Heart right ventricle (tissue), 16 donors: ENCODE results near the gene FUT8. TPM values are rescaled to one million over a fixed set of nuclear protein-coding genes. Genes with fewer than 3 reads are reported as not detected.

Experiments
- ATAC-seq, 8 donors: fragments of 200-7000 bp; cut with Tn5 transposase; one replicate each; pipeline ENCODE4 v1.9.1; 2020; ENCODE audit warnings: mild to moderate bottlenecking in 8 of 8, moderate library complexity in 8 of 8, moderate number of reproducible peaks in 1 of 8
- DNase-seq, 2 donors: peaks; one replicate each; pipeline ENCODE4 v3.0.0-alpha.2; 2020
- H3K27ac ChIP-seq, 10 donors: fragments of 200-600 bp; sonication (generic) in 2 of 10; one replicate each; pipeline versions ENCODE4 v1.5.0 to v1.8.0; 2020 to 2022; ENCODE audit warnings: mild to moderate bottlenecking in 3 of 10
- H3K27me3 ChIP-seq, 7 donors: fragments of 200-600 bp; one replicate each; pipeline ENCODE4 v1.8.0; 2021 to 2022; ENCODE audit warnings: mild to moderate bottlenecking in 2 of 7
- H3K36me3 ChIP-seq, 9 donors: fragments of 200-600 bp; sonication (generic) in 1 of 9; one replicate each; pipeline versions ENCODE4 v1.5.0 to v1.8.0; 2020 to 2022; ENCODE audit warnings: mild to moderate bottlenecking in 2 of 9
- H3K4me1 ChIP-seq, 9 donors: fragments of 200-600 bp; sonication (generic) in 1 of 9; one replicate each; pipeline versions ENCODE4 v1.5.0 to v1.8.0; 2020 to 2022; ENCODE audit warnings: mild to moderate bottlenecking in 4 of 9
- H3K4me3 ChIP-seq, 10 donors: fragments of 200-600 bp; sonication (generic) in 2 of 10; one replicate each; pipeline versions ENCODE4 v1.5.0 to v1.8.0; 2020 to 2022; ENCODE audit warnings: mild to moderate bottlenecking in 7 of 10, moderate library complexity in 2 of 10
- H3K9me3 ChIP-seq, 11 donors: fragments of 200-600 bp in 10 of 11; sonication (generic) in 2 of 11; one replicate each; pipeline versions ENCODE4 v1.5.0 to v1.8.0; 2013 to 2022; ENCODE audit warnings: mild to moderate bottlenecking in 2 of 11, control low read depth in 1 of 11, moderate library complexity in 1 of 11
- CTCF ChIP-seq, 9 donors: fragments of 200-600 bp; sonication (generic) in 2 of 9; IDR thresholded peaks; one replicate each; pipeline versions ENCODE4 v1.5.0 to v1.8.0; 2021 to 2022; ENCODE audit warnings: antibody characterized with exemption in 9 of 9, mild to moderate bottlenecking in 5 of 9, moderate library complexity in 1 of 9
- WGBS, 2 donors: extraction: QIAGEN DNeasy Blood & Tissue Kit; methylation state at CpG; one replicate each; pipeline ENCODE4 v1.1.7; 2013; ENCODE audit warnings: inconsistent platforms in 1 of 2; 5-methylcytosine and 5-hydroxymethylcytosine counted together
- intact Hi-C, 10 donors: fragments of 100-400 bp; cut with DNase I; formaldehyde crosslinking; loops; one replicate each; pipeline versions ENCODE4 v1.11.1 to v1.14.2; 2022
- polyA plus RNA-seq, 2 donors: library from polyadenylated mRNA; stranded (reverse); fragments of 200-250 nt; gene quantifications; one replicate each; pipeline ENCODE4 v1.2.3, GENCODE V29; 2013
- total RNA-seq, 10 donors: library from RNA; stranded (reverse); fragmentation: NEBNext Ultra II Directional in 3 of 10; extraction: Animal tissue kit (Norgen Biotek cat#: 25700) in 3 of 10; gene quantifications; one replicate each; pipeline versions ENCODE4 v1.2.1 to v1.2.4, GENCODE V29; 2021 to 2023
- donor health status: Arrhythmogenic right ventricular cardiomyopathy.
- donor health status: ischemic (EF 13 %, LVEDD 7.1; RV severe dilation, severe dysfunction).
- donor health status: healthy with polysubstance abuse.
- donor health status: DM: no; HTN: yes; CAD: no.
- donor health status: DM: no; HTN: no; CAD: no.
- donor health status: ischemic (EF 25% LVEDD 6.9; RV normal size, moderate dysfunction).
- donor health status: ischemic (EF 25% LVEDD 5.7; RV mildly dilated, moderate dysfunction).
- donor health status: healthy.
- donor health status: DM: yes; HTN: yes; CAD: no.
- donor health status: Ischemic cardiomyopathy.
- donor health status: ischemic (EF 35%, LVEDD 5.7; RV mildly dilated, moderate dysfunction).
- donor health status: nonischemic (EF 11% LVEDD 7.7; RV severe dilation, severe dysfunction).
- donor health status: DM: yes; HTN: yes; CAD: no.
- donor health status: PGD.
- donor health status: ischemic (EF 29% LVEDD 5.4; RV normal size, mild dysfunction).
- donor health status: nonischemic (EF 23%, LVEDD 6.1; RV moderate dilation, normal function).

The FUT8 gene
- total and polyA plus RNA-seq, 12 donors, result 2.9 to 16.1 (median 9.9) TPM

GRCh38 chr14:65558363-65558762 lies 145.8 kb downstream of the FUT8 start:
- 43 to 57% methylated on average over 2 of the region's 2 CpGs for WGBS, 2 donors
- TF ChIP-seq CTCF (IDR thresholded peaks at IDR 0.05), result no peak
- H3K4me3 ChIP-seq, result no peak overlapping the region
- intact Hi-C loops, result no loop called here
- H3K27ac ChIP-seq, result no peak overlapping the region
- peaks cover 0 to 8% (median 0%) of the 10 kb centered on the region in 9 donors for H3K4me1 ChIP-seq
- DNase-seq (no peak), ATAC-seq (peak in 1 of 8 donors; percentile 71)
- peaks cover 0 to 18% (median 0%) of the 10 kb centered on the region in 9 donors for H3K36me3 ChIP-seq
- peaks cover 0 to 9% (median 0%) of the 10 kb centered on the region in 11 donors for H3K9me3 ChIP-seq
- H3K27me3 ChIP-seq, result no peaks in the 10 kb centered on the region

- Histone ChIP-seq H3K27ac (no peak overlapping the region), H3K27me3 (no peaks in the 10 kb centered on the region), H3K9me3 (peaks cover 0 to 5% (median 0%) of the 10 kb centered on the region in 11 donors), H3K4me1 (peaks cover 0 to 8% (median 0%) of the 10 kb centered on the region in 9 donors), H3K4me3 (no peak overlapping the region), H3K36me3 (peaks cover 0 to 26% (median 0%) of the 10 kb centered on the region in 9 donors)
- no peak for TF ChIP-seq CTCF (IDR thresholded peaks at IDR 0.05)
- no peak for DNase-seq
- intact Hi-C loops, result no loop called here
- 79 to 93% methylated on average over 2 of the region's 2 CpGs for WGBS, 2 donors
- ATAC-seq, result no peak
These were observed 148.0 kb downstream of the FUT8 start for GRCh38 chr14:65560340-65561027.

DNA sequence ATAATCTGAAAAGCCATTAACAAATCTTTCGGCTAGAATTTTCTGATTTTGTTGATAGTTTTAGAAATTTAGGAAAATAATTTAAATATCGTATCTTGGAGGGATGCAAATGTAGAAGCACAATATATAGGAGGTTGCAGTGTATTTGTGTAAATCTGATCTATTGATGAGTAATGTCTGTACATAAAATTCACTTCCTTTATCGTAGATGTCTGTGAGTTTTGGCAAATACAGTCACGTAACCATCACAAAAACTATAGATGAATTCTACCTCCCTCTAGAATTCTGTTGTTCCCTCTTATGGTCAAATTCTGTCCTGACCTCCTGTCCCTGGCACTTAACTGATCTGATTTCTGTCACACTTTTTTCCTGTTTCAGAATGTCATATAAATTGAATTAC lies 151.8 kb downstream of the FUT8 start:
- WGBS, 2 donors, result 96 to 98% methylated on average over 4 of the region's 4 CpGs
- TF ChIP-seq CTCF (IDR thresholded peaks at IDR 0.05), result no peak
- DNase-seq, result no peak
- Histone ChIP-seq H3K4me1 (peaks cover 0 to 4% (median 0%) of the 10 kb centered on the region in 9 donors), H3K9me3 (peaks cover 0 to 5% (median 0%) of the 10 kb centered on the region in 11 donors), H3K27me3 (no peaks in the 10 kb centered on the region), H3K27ac (no peak overlapping the region), H3K36me3 (peaks cover 0 to 26% (median 0%) of the 10 kb centered on the region in 9 donors), H3K4me3 (no peak overlapping the region)
- intact Hi-C loops, result no loop called here
- no peak for ATAC-seq

- no peak overlapping the region for H3K4me3 ChIP-seq
- peaks cover 0 to 5% (median 0%) of the 10 kb centered on the region in 11 donors for H3K9me3 ChIP-seq
- TF ChIP-seq CTCF (IDR thresholded peaks at IDR 0.05), result no peak
- H3K27ac ChIP-seq, result no peak overlapping the region
- H3K36me3 ChIP-seq, result peaks cover 0 to 26% (median 0%) of the 10 kb centered on the region in 9 donors
- H3K4me1 ChIP-seq, result peaks cover 0 to 4% (median 0%) of the 10 kb centered on the region in 9 donors
- DNase-seq (no peak), ATAC-seq (no peak)
- 47 to 73% methylated on average over 1 of the region's 1 CpG for WGBS, 2 donors
- intact Hi-C loops, result no loop called here
- no peaks in the 10 kb centered on the region for H3K27me3 ChIP-seq
These were observed 153.4 kb downstream of the FUT8 start for GRCh38 chr14:65565948-65566347.
